PC-9 (cell line): ENCODE results near the gene P4HA2. TPM values are rescaled to one million over a fixed set of nuclear protein-coding genes. Genes with fewer than 3 reads are reported as not detected.
"Not testable (repeated sequence)": the region's sequence is repeated elsewhere in the genome, so short reads cannot be mapped to it uniquely, and the experiment has no call there.

Source experiments
- BruUV-seq: library from RNA; stranded (reverse); fragments of 400-500 nt; replicated peaks from 2 replicates; lab custom pipeline; 2021; lab: Mats Ljungman, UMichigan
- CTCF ChIA-PET: fragments of 300-600 bp; sonication (Branson Sonifier 250); formaldehyde crosslinking; loops from one replicate; lab custom pipeline; 2022; ENCODE audit warnings: antibody characterized with exemption; lab: Charles Lee
- POLR2A ChIA-PET: fragments of 300-600 bp; sonication (Branson Sonifier 250); formaldehyde crosslinking; loops from one replicate; lab custom pipeline; 2022; ENCODE audit warnings: antibody characterized with exemption; ENCODE audit not compliant: unreplicated experiment; lab: Charles Lee
- DNase-seq, 2 experiments: peaks; one replicate each; pipeline versions ENCODE4 v3.0.0 to v3.0.0-alpha.2; 2015 to 2022; ENCODE audit warnings: mixed read lengths in 1 of 2
- H2AFZ ChIP-seq: fragments of 200-600 bp; sonication (generic); 2 replicates; pipeline ENCODE4 v1.8.1; 2017; ENCODE audit warnings: antibody characterized with exemption
- H3F3A ChIP-seq: fragments of 200-600 bp; sonication (generic); 2 replicates; pipeline ENCODE4 v1.8.1; 2017; ENCODE audit warnings: antibody characterized with exemption, mild to moderate bottlenecking, low read depth; ENCODE audit not compliant: insufficient read depth
- H3K27ac ChIP-seq: fragments of 200-600 bp; sonication (generic); 2 replicates; pipeline ENCODE4 v1.6.1; 2016; ENCODE audit warnings: mixed run types
- H3K27me3 ChIP-seq: fragments of 200-600 bp; sonication (generic); 2 replicates; pipeline ENCODE4 v1.6.1; 2016; ENCODE audit warnings: low read depth, mixed run types; ENCODE audit not compliant: insufficient read depth
- H3K36me3 ChIP-seq: fragments of 200-600 bp; sonication (generic); 2 replicates; pipeline ENCODE4 v1.6.1; 2016; ENCODE audit warnings: low read depth, mixed run types
- H3K4me1 ChIP-seq: fragments of 200-600 bp; sonication (generic); replicated peaks from 2 replicates; pipeline ENCODE4 v1.6.1; 2016; ENCODE audit warnings: mixed run types; ENCODE audit not compliant: insufficient read depth
- H3K4me2 ChIP-seq: fragments of 200-600 bp; sonication (generic); 2 replicates; pipeline ENCODE4 v1.6.1; 2017; ENCODE audit warnings: mixed run types
- H3K4me3 ChIP-seq: fragments of 200-600 bp; sonication (generic); 2 replicates; pipeline ENCODE4 v1.6.1; 2016; ENCODE audit warnings: mixed run types
- H3K79me2 ChIP-seq: fragments of 200-600 bp; sonication (generic); 2 replicates; pipeline ENCODE4 v1.6.1; 2017; ENCODE audit warnings: low read depth, mixed run types
- H3K9me2 ChIP-seq: fragments of 200-600 bp; sonication (generic); 2 replicates; pipeline ENCODE4 v1.8.1; 2017; ENCODE audit warnings: mild to moderate bottlenecking; ENCODE audit not compliant: insufficient read depth
- H3K9me3 ChIP-seq: fragments of 200-600 bp; sonication (generic); 2 replicates; pipeline ENCODE4 v1.8.1; 2016; ENCODE audit warnings: low read depth; ENCODE audit not compliant: insufficient read depth
- H4K20me1 ChIP-seq: fragments of 200-600 bp; sonication (generic); 2 replicates; pipeline ENCODE4 v1.8.1; 2017; ENCODE audit not compliant: insufficient read depth
- EZH2 ChIP-seq: fragments of 200-600 bp; sonication (generic); IDR thresholded peaks from 2 replicates; pipeline ENCODE4 v1.8.0; 2017; ENCODE audit warnings: antibody characterized with exemption, low read depth
- intact Hi-C: fragments of 100-400 bp; cut with micrococcal nuclease; formaldehyde crosslinking; loops from one replicate; pipeline ENCODE4 v1.10.0; 2022; ENCODE audit not compliant: unreplicated experiment
- total RNA-seq: library from RNA; stranded (reverse); gene quantifications from 2 replicates; pipeline ENCODE4 v1.2.3, GENCODE V29; 2021
- TF ChIP-seq, protein P1 (sequence below): fragments of 200-600 bp; sonication (generic); conservative IDR thresholded peaks from 2 replicates; pipeline ENCODE4 v1.6.1; 2017; ENCODE audit warnings: mixed run types, antibody characterized with exemption, mild to moderate bottlenecking, moderate library complexity

Gene P4HA2
- total RNA-seq, 1 experiment from 2014 or later: 21.7 TPM

DNA sequence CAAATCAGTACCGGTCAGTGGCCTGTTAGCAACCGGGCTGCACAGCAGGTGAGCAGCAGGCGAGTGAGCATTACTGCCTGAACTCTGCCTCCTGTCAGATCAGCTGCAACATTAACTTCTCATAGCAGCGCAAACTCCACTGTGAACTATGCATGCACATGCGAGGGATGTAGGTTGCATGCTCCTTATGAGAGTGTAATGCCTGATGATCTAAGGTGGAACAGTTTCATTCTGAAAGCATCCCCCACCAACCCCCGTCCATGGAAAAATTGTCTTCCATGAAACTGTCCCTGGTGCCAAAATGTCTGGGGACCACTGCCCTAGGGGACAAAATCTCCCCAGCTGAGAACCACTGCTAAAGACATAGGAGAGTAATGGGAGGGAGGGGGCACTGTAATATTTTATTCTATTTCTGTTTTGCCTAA is 51.1 kb downstream of the P4HA2 start:
- POLR2A ChIA-PET: no interaction called here
- Histone ChIP-seq H3K36me3 (no peaks in the 10 kb centered on the region), H3K27me3 (no peaks in the 10 kb centered on the region), H3K27ac (no peak overlapping the region), H3K9me2 (no peaks in the 10 kb centered on the region), H3K9me3 (no peaks in the 10 kb centered on the region), H3K4me3 (no peak overlapping the region), H3F3A (no peaks in the 10 kb centered on the region), H3K4me2 (no peak overlapping the region), H4K20me1 (no peaks in the 10 kb centered on the region), H3K79me2 (no peaks in the 10 kb centered on the region), H2AFZ (no peak overlapping the region), H3K4me1 (no peaks in the 10 kb centered on the region)
- no TSS peak for BruUV-seq
- CTCF ChIA-PET: no interaction called here
- no peak for DNase-seq
- TF ChIP-seq, protein P1, sequence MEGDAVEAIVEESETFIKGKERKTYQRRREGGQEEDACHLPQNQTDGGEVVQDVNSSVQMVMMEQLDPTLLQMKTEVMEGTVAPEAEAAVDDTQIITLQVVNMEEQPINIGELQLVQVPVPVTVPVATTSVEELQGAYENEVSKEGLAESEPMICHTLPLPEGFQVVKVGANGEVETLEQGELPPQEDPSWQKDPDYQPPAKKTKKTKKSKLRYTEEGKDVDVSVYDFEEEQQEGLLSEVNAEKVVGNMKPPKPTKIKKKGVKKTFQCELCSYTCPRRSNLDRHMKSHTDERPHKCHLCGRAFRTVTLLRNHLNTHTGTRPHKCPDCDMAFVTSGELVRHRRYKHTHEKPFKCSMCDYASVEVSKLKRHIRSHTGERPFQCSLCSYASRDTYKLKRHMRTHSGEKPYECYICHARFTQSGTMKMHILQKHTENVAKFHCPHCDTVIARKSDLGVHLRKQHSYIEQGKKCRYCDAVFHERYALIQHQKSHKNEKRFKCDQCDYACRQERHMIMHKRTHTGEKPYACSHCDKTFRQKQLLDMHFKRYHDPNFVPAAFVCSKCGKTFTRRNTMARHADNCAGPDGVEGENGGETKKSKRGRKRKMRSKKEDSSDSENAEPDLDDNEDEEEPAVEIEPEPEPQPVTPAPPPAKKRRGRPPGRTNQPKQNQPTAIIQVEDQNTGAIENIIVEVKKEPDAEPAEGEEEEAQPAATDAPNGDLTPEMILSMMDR: no peak
- TF ChIP-seq EZH2: no peak
- intact Hi-C loops: no loop called here

DNA sequence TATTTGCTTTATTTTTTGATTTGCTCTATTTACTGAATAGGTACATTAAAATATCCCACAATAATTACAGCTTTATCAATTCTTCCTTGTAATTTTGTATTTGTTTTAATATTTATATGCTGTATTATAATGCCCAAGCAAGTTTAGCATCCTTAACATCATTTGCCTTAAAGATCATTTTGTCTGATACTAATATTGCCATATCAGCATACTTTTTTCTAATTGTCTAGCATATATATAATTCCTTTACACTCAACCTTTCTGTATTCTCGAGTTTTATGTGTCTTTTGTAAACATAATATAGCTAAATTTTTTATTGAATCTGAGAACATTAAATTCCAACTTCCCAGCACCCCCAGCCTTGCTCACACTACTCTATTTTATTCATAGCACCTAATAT is 64.7 kb downstream of the P4HA2 start:
- no peaks in the 10 kb centered on the region for H4K20me1 ChIP-seq
- no peaks in the 10 kb centered on the region for H3K36me3 ChIP-seq
- TF ChIP-seq, protein P1: no peak
- no peak for TF ChIP-seq EZH2
- intact Hi-C loops: no loop called here
- H3K9me2 ChIP-seq: no peaks in the 10 kb centered on the region
- no peak overlapping the region for H2AFZ ChIP-seq
- no peak for DNase-seq
- no peaks in the 10 kb centered on the region for H3K79me2 ChIP-seq
- ChIA-PET CTCF (no interaction called here), POLR2A (no interaction called here)
- no peaks in the 10 kb centered on the region for H3K9me3 ChIP-seq
- H3K27ac ChIP-seq: no peak overlapping the region
- H3F3A ChIP-seq: no peaks in the 10 kb centered on the region
- H3K27me3 ChIP-seq: no peaks in the 10 kb centered on the region
- no peaks in the 10 kb centered on the region for H3K4me1 ChIP-seq
- H3K4me2 ChIP-seq: no peak overlapping the region
- no peak overlapping the region for H3K4me3 ChIP-seq
- BruUV-seq: no TSS peak

DNA sequence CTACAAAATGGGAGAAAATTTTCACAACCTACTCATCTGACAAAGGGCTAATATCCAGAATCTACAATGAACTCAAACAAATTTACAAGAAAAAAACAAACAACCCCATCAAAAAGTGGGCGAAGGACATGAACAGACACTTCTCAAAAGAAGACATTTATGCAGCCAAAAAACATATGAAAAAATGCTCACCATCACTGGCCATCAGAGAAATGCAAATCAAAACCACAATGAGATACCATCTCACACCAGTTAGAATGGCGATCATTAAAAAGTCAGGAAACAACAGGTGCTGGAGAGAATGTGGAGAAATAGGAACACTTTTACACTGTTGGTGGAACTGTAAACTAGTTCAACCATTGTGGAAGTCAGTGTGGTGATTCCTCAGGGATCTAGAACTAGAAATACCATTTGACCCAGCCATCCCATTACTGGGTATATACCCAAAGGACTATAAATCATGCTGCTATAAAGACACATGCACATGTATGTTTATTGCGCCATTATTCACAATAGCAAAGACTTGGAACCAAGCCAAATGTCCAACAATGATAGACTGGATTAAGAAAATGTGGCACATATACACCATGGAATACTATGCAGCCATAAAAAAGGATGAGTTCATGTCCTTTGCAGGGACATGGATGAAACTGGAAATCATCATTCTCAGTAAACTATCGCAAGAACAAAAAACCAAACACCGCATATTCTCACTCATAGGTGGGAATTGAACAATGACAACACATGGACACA is 65.9 kb downstream of the P4HA2 start:
- H3K27me3 ChIP-seq, CTCF ChIA-PET, H3K27ac ChIP-seq, H3F3A ChIP-seq, H3K4me1 ChIP-seq, intact Hi-C loops, DNase-seq, POLR2A ChIA-PET, H3K9me2 ChIP-seq, H2AFZ ChIP-seq, H4K20me1 ChIP-seq, H3K4me3 ChIP-seq, H3K36me3 ChIP-seq, BruUV-seq, H3K79me2 ChIP-seq, H3K9me3 ChIP-seq, H3K4me2 ChIP-seq: not testable (repeated sequence)

DNA sequence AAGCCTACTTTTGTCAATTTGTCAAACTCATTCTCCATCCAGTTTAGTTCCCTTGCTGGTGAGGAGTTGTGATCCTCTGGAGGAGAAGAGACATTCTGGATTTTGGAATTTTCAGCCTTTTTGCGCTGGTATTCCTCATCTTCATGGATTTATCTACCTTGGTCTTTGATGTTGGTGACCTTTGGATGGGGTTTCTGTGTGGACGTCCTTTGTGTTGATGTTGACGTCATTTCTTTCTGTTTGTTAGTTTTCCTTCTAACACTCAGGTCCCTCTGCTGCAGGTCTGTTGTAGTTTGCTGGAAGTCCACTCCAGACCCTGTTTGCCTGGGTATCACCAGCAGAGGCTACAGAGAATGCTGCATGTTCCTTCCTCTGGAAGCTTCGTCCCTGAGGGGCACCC is 71.2 kb downstream of the P4HA2 start:
- 0 out of 2 replicates have a peak, but pooled peaks cover 8% of the 10 kb centered on the region for H3K9me3 ChIP-seq
- H3K4me1 ChIP-seq: no peaks in the 10 kb centered on the region
- no peaks in the 10 kb centered on the region for H3K79me2 ChIP-seq
- no TSS peak for BruUV-seq
- H3K4me3 ChIP-seq: no peak overlapping the region
- 0 out of 2 replicates have a peak, but pooled peaks cover 2% of the 10 kb centered on the region for H3K27me3 ChIP-seq
- H2AFZ ChIP-seq: no peak overlapping the region
- H3K4me2 ChIP-seq: no peak overlapping the region
- no peaks in the 10 kb centered on the region for H4K20me1 ChIP-seq
- no peaks in the 10 kb centered on the region for H3F3A ChIP-seq
- H3K9me2 ChIP-seq: no peaks in the 10 kb centered on the region
- no peak for DNase-seq
- CTCF ChIA-PET: no interaction called here
- no peak for TF ChIP-seq EZH2
- TF ChIP-seq, protein P1: no peak
- H3K36me3 ChIP-seq: no peaks in the 10 kb centered on the region
- H3K27ac ChIP-seq: no peak overlapping the region
- POLR2A ChIA-PET: no interaction called here
- intact Hi-C loops: no loop called here
